GM18505 (cell line): ENCODE data around the gene PCYT1A.
"Not testable (repeated sequence)": the region's sequence is repeated elsewhere in the genome, so short reads cannot be mapped to it uniquely, and the experiment has no call there.

Source experiments
- ATAC-seq: cut with Tn5 transposase; IDR thresholded peaks from one replicate; pipeline ENCODE4 v1.9.1; 2021; ENCODE audit not compliant: unreplicated experiment
- POLR2A ChIP-seq: IDR thresholded peaks from 4 replicates; pipeline ENCODE4 v1.6.1; 2011; ENCODE audit warnings: borderline replicate concordance; ENCODE audit not compliant: insufficient read depth, insufficient read length; ENCODE audit errors: extremely low read depth

Gene PCYT1A

DNA sequence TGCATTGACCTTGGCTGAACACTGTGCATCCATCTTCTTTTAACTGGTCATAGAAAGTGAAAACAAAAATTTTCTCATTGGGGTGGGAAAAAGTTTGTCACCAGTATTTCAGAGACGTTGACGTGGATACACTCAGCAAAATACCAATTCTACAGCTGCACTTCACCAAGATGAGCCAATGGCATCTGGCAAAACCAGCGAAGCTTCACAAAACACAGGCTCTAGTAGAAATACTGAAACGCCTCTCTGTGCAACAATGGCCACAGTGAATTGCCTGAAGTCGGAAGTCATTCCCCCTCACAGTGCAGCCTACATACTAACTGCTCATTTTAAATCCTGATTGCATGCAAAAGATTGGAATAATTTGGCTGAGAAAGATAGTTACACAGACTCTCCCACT is 17.0 kb downstream of the PCYT1A start:
- no peak for ATAC-seq
- no peak for TF ChIP-seq POLR2A

DNA sequence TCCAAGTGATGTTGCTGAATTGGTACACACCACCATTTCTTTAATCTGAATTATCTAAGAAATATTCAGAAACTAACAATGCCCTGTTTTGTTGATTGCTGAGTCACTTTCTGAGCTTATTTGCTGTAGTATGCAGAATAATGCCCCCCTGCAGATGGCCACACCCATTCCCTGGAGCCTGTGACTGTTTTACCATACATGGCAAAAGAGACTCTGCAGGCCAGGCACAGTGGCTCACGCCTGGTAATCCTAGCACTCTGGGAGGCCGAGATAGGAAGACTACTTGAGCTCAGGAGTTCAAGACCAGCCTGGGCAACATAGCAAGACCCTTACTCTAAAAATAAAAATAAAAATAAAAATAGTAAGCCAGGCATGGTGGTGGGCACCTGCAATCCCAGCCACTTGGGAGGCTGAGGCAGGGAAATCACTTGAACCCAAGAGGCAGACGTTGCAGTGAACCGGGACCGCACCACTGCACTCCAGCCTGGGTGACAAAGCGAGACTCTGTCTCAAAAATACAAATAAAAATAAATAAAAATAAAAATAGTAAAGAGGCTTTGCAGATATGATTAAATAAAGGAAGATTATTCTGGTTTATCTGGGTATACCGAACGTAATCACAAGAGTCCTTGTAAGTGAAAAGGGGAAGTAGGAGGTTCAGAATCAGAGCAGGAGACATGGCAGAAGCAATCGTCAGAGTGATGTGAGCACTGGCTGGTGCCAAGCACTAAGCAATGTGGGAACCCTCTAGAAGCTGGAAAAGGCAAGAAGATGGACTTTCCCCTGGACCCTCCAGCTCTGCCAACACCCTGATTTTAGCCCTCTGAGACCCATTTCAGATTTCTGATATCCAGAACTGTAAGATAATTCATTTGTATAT is 19.0 kb downstream of the PCYT1A start:
- TF ChIP-seq POLR2A = no peak
- ATAC-seq = no peak

GRCh38 chr3:196263819-196264218 is 23.7 kb downstream of the PCYT1A start:
- ATAC-seq = no peak

DNA sequence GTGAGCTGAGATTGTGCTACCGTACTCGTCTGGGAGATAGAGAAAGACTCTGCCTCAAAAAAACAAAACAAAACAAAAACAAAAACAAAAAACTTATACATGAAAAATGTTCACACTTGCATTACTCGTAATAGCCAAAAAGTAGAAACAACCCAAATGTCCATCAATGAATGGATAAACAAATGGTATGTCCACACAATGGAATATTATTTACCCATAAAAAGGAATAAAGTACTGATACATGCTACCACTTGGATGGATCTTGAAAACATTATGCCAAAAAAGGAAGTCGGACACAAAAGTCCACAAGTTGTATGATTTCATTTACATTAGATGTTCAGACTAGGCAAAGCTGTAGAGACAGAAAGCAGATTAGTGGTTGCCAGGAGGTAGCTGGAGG is 26.7 kb downstream of the PCYT1A start:
- ATAC-seq = no peak
- no peak for TF ChIP-seq POLR2A

More at GRCh38 chr3:196263819-196264218, 23.7 kb downstream of the PCYT1A start:
- TF ChIP-seq POLR2A = no peak

DNA sequence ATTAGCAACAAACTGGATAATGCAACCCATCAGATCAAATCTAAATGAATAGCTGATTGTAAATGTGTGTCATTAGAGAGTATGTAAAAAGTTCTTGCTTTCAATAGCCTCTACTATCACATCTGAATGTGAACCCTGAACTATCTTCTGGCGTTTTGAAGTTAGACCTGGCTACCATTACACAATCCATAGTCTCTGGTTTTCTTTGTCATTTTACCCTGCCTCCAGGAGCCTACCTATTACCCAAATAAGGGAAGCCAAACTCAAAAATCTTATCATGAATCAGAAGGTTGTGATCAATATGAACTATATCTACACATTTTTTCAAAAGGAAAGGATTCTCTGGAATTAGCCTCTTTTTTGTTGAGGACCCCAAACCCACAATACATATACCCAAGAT is 31.8 kb downstream of the PCYT1A start:
- no peak for TF ChIP-seq POLR2A
- ATAC-seq = no peak

GRCh38 chr3:196254376-196255283 is 32.9 kb downstream of the PCYT1A start:
- TF ChIP-seq POLR2A = no peak
- no peak for ATAC-seq

DNA sequence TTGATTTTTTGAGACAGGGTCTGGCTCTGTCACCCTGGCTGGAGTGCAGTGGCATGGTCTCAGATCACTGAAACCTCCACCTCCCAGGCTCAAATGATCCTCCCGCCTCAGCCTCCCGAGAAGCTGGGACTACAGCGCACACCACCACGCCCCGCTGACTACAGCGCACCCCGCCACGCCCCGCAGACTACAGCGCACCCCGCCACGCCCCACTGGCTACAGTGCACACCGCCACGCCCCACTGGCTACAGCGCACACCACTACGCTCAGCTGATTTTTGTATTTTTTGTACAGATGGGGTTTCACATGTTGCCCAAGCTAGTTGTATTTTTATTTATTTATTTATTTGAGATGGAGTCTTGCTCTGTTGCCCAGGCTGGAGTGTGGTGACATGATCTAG is 35.6 kb downstream of the PCYT1A start:
- no peak for TF ChIP-seq POLR2A
- ATAC-seq = no peak

DNA sequence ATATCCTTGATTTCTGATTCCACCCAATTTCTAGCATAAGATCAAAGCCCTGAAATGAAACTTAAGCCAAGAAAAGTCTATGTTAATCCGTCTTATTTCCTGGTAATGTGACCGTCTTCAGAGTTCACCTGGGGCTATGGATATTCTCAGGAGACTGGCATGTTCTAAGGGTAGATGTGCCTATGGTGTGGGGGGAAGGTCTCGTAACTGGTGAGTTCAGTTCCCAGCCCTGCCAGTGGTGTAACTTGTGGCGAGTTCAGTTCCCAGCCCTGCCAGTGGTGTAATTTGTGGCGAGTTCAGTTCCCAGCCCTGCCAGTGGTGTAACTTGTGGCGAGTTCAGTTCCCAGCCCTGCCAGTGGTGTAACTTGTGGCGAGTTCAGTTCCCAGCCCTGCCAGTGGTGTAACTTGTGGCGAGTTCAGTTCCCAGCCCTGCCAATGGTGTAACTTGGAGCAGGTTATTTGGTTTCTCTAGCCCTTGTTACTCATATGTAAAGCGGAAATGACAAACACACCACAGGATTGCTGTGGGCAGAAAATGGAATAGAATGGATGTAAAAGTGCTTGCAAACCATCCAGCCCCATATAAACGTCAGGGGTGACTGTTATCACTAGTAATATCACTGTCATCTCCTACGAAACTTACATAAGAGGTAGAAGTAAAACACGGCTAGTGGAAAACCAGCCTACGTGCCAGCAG is 40.8 kb downstream of the PCYT1A start:
- no peak for ATAC-seq
- no peak for TF ChIP-seq POLR2A

DNA sequence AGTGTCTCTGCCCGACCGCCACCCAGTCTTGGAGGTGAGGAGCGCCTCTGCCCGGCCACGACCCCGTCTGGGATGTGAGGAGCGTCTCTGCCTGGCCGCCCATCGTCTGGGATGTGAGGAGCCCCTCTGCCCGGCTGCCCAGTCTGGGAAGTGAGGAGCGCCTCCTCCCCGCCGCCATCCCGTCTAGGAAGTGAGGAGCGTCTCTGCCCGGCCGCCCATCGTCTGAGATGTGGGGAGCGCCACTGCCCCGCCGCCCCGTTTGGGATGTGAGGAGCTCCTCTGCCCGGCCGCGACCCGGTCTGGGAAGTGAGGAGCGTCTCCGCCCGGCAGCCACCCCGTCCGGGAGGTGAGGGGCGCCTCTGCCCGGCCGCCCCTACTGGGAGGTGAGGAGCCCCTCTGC is 43.4 kb downstream of the PCYT1A start:
- ATAC-seq = not testable (repeated sequence)

- no peak for ATAC-seq
- no peak for TF ChIP-seq POLR2A
Observed at GRCh38 chr3:196241704-196242103, 45.8 kb downstream of the PCYT1A start.

GRCh38 chr3:196240424-196240823 is 47.1 kb downstream of the PCYT1A start:
- no peak for TF ChIP-seq POLR2A
- no peak for ATAC-seq

- no peak for ATAC-seq
- TF ChIP-seq POLR2A = no peak
Observed at GRCh38 chr3:196238612-196239560, 48.6 kb downstream of the PCYT1A start.
